Activated T-helper 1 cell treated with anti-CD3 and anti-CD28 coated beads, Interleukin-12 subunit alpha, Interleukin-12 subunit beta, Interleukin-2, Interleukin-4 antibody, amounts not matched to agents 30 ng/mL and 10 ng/mL and 1 ng/mL, durations not matched to agents 14 hours and 24 hours and 36 hours (primary cell): Measurements from ENCODE around the gene NEK10. TPM values are rescaled to one million over a fixed set of nuclear protein-coding genes. Genes with fewer than 3 reads are reported as not detected.

Experiments
- DNase-seq: peaks from one replicate; pipeline ENCODE4 v3.0.0; 2021; ENCODE audit warnings: low spot score
- H3K27ac Mint-ChIP-seq: one replicate; pipeline ENCODE4 v1.8.0; 2021; ENCODE audit warnings: mild to moderate bottlenecking, mixed read lengths
- H3K27me3 Mint-ChIP-seq: one replicate; pipeline ENCODE4 v1.8.0; 2022; ENCODE audit warnings: mild to moderate bottlenecking, moderate library complexity, mixed read lengths; ENCODE audit not compliant: insufficient read depth
- H3K36me3 Mint-ChIP-seq: one replicate; pipeline ENCODE4 v1.8.0; 2021; ENCODE audit warnings: low read depth, mixed read lengths
- H3K4me1 Mint-ChIP-seq: one replicate; pipeline ENCODE4 v1.8.0; 2021; ENCODE audit warnings: low read depth, mixed read lengths
- H3K4me3 Mint-ChIP-seq: one replicate; pipeline ENCODE4 v1.8.0; 2021; ENCODE audit warnings: mild to moderate bottlenecking, moderate library complexity, mixed read lengths
- H3K9me3 Mint-ChIP-seq: one replicate; pipeline ENCODE4 v1.8.0; 2021; ENCODE audit warnings: mixed read lengths
- intact Hi-C: fragments of 100-400 bp; cut with micrococcal nuclease; formaldehyde crosslinking; loops from one replicate; pipeline ENCODE4 v1.15.1; 2024
- total RNA-seq: library from RNA; stranded (reverse); gene quantifications from 2 replicates; pipeline ENCODE4 v1.2.3, GENCODE V29; 2022

Gene NEK10
- total RNA-seq, 1 donor from 2014 or later: 0.57 TPM

DNA sequence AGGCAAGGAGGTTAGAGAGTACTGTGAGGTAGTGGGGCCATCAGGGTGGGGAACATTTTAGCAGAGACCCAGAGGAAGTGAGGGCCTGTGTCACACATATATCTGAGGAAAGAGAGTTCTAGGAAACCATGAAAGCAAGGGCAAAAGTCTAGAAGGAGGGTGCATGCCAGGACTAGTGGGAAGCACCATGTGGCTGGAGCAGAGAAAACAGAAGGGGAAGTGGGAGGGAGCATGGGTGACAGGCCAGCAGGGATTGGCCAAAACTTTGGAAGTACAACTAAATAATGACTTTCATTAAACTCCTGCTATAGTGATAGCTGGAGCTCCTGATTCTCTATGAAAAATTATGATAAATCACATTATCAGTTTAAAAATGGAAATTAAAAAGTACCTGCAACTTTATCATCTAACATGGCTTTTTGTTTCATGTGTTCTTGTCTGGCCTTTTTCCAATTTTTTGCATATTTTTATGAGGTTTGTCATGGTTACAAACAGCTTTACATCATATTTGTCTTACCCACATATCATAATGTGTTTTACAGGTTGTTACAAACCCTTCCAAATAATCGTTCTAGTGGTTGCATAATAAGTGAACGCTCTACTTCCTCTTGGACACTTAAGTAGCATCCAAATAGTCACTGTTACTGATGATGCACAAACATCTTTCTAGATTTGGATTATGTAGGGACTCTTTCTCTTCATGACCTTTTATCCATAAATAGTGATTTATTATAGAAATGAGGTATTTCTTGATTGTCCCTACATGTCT, 168.3 kb downstream of the NEK10 start:
- Mint-ChIP-seq H3K27me3 (no peaks in the 10 kb centered on the region), H3K9me3 (no peaks in the 10 kb centered on the region), H3K4me1 (no peaks in the 10 kb centered on the region), H3K4me3 (no peak overlapping the region), H3K27ac (no peak overlapping the region), H3K36me3 (no peaks in the 10 kb centered on the region)
- no peak for DNase-seq
- intact Hi-C loops: no loop called here

DNA sequence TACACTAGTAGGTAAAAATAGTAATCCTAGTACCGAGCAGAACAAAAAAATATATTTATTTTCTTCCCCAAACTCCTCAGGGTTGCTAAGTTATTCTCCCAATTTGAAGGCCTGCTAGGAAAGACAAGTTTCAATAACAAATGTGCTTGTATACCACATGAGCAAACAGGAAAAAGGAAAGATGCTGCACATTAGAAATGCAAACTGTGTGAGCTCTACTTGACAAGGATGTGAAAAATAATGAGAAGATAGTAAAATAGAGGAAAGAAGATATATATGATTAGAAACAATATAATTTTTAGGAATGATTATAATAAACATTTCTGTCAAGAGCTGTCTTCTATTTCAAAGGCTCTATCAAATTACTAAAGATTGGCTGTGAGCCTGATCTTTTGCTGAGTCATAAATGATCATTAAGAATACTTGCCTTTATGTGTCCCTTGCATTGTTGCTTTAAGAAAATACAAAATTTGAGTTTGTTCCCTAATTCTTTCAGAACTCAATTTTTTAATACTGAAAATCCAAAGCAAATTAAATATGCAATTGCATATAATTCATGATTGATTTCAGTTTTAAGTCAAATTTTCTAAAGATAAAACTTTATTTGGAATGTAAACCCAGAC, 174.2 kb downstream of the NEK10 start:
- H3K4me1 Mint-ChIP-seq: no peaks in the 10 kb centered on the region
- no peak for DNase-seq
- no peaks in the 10 kb centered on the region for H3K9me3 Mint-ChIP-seq
- intact Hi-C loops: no loop called here
- H3K27me3 Mint-ChIP-seq: no peaks in the 10 kb centered on the region
- no peak overlapping the region for H3K4me3 Mint-ChIP-seq
- H3K27ac Mint-ChIP-seq: no peak overlapping the region
- no peaks in the 10 kb centered on the region for H3K36me3 Mint-ChIP-seq

DNA sequence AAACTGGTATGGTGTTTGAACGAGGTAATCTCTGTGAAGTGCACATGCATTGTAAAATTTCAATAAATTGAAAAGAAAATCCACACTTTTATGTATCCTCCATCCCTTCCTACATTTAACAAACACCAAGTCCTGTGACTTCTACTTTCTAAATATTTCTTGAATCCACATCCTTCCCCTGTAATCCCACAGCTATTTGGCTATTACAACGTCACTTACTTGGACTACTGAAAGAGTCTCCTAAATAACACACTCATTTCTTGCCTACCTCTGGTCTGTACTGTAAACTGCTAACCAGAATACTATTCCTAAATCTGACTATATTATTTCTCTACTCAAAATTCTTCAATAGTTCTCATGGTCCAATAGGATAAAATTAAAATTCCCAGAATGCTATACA, 176.1 kb downstream of the NEK10 start:
- Mint-ChIP-seq H3K27ac (no peak overlapping the region), H3K27me3 (no peaks in the 10 kb centered on the region), H3K4me1 (no peaks in the 10 kb centered on the region), H3K4me3 (no peak overlapping the region), H3K36me3 (no peaks in the 10 kb centered on the region), H3K9me3 (no peaks in the 10 kb centered on the region)
- DNase-seq: no peak
- intact Hi-C loops: no loop called here

DNA sequence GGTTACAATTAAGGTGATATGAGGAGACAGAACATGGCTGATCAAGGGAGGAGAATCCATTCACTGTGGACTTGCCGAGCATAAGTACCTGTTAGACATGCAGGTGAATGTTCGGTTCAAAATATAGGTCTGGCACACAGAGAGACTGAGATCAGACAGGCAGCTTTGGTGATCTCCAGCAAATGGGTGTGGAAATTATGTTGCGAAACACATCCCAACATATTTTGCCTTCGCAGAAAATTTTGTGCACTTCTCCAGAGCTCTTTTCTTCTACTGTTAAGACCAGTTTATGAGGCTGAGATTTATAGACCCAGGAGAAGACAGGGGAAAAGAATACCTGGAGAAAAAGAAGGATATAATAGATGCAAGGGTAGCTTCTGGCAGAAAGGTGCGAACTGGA, 183.2 kb downstream of the NEK10 start:
- Mint-ChIP-seq H3K4me1 (no peaks in the 10 kb centered on the region), H3K36me3 (no peaks in the 10 kb centered on the region), H3K4me3 (no peak overlapping the region), H3K27me3 (no peaks in the 10 kb centered on the region), H3K9me3 (no peaks in the 10 kb centered on the region), H3K27ac (no peak overlapping the region)
- intact Hi-C loops: no loop called here
- no peak for DNase-seq

DNA sequence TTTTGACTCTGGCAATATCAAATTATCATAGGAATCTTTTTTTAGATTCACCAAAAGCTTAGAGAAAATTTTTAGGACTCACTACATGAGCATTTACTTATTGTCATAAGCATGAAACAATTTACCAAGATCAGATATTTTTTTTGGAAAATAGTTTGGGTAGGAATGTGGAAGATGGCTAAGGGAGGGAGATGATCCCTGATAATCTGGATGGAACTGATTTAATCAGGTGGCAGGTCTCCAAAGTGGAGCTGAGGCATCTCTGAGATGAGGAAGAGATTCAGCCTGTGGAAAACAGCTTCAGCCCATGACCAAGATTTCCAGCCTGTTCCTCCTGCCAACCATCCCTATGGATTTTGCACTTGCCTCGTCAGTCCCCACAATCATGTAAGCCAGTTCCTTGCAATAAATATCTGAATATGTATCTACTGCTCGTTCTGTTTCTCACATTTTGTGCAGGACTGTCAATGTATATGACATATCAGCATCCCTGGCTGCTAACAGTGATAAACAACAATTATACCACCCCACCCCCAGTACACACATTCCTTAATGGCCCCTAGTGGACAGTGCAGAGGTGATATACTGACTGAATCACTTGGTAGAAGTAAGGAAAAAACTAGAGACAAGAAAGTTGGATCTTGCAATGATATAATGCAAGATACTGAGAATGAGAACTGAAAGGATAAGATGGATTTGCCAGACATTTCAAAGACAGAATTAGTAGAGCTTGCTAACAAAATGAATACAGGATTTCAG, 183.8 kb downstream of the NEK10 start:
- Mint-ChIP-seq H3K4me3 (no peak overlapping the region), H3K4me1 (no peaks in the 10 kb centered on the region), H3K9me3 (no peaks in the 10 kb centered on the region), H3K27ac (no peak overlapping the region), H3K27me3 (no peaks in the 10 kb centered on the region), H3K36me3 (no peaks in the 10 kb centered on the region)
- no peak for DNase-seq
- intact Hi-C loops: no loop called here

DNA sequence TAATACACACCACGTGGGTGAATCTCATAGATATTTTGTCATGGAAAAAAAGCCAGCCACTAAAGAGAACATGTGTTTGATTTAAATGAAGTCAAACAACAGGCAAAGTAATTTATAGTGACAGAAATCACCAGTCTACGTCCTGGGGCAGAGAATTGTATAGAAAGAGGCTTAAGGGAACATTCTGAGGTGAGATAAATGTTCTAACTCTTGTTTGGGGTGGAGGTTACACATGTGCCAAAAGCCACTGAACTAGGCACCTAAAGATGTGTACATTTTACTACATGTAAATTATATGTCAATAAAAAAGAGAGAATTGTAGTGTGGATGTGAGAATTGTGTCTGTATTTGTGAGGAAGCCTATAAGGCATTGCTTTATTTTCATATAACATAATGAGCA, 184.9 kb downstream of the NEK10 start:
- intact Hi-C loops: no loop called here
- Mint-ChIP-seq H3K27me3 (no peaks in the 10 kb centered on the region), H3K9me3 (no peaks in the 10 kb centered on the region), H3K27ac (no peak overlapping the region), H3K36me3 (no peaks in the 10 kb centered on the region), H3K4me3 (no peak overlapping the region), H3K4me1 (no peaks in the 10 kb centered on the region)
- no peak for DNase-seq

DNA sequence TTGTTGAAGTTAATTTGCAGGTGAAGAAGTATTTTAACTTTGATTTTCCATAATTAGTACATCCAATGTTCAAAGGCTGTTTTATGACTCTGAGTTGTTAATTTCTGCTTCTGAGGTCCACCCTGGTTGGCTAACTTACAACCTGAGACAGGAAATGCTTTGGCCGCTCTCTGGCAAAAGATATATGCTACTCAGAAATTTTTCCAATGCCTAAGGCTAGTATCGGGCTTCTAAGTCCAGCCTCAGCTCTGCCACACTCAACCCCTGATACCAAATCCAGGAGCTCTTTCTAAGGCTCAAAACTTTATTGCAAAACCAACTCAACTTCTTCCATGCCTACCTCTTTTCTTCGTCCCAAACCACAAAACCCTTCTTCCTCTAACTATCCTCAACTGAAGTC, 192.9 kb downstream of the NEK10 start:
- no peak overlapping the region for H3K27ac Mint-ChIP-seq
- H3K9me3 Mint-ChIP-seq: no peaks in the 10 kb centered on the region
- no peak overlapping the region for H3K4me3 Mint-ChIP-seq
- no peaks in the 10 kb centered on the region for H3K4me1 Mint-ChIP-seq
- DNase-seq: no peak
- H3K36me3 Mint-ChIP-seq: no peaks in the 10 kb centered on the region
- H3K27me3 Mint-ChIP-seq: no peaks in the 10 kb centered on the region
- intact Hi-C loops: no loop called here

DNA sequence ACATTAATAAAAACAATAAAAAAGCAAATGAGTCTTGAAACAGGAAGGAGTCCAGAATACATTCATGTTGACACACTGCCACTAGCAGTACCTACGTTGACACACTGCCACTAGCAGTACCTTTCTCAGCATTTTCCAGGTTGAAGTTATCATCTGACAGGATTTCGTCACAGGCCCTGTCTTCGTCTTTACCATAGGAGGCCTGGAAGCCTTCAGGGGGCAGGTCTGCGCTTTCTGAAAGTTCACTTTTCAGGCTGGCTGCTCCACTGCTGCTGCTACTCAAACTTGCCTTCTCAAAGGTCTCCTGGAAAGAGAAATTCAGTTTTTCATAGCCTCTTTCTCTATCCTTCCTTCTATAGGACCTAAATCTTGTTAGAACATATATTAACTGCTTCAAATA, 194.7 kb downstream of the NEK10 start:
- no peaks in the 10 kb centered on the region for H3K4me1 Mint-ChIP-seq
- no peak overlapping the region for H3K4me3 Mint-ChIP-seq

DNA sequence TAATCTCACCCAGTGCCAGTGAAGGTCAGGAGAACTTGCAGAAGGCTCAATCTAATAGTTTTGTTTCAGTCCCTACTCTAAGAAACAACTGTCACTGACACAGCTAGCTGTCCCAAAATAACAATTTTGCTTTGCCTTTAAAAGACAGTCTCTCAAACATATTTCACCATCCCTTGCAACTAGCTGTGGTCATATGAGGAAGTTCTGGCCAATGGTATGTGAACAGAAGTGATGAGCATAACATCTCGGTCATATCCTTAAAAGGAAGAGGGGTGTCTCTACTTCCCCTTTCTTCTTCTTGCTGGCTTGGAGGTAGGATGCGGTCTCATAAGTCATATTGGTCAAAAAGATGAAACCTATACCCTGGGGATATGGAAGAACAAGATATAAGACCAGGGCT, 198.1 kb downstream of the NEK10 start:
- no peak overlapping the region for H3K27ac Mint-ChIP-seq
- no peak for DNase-seq
- intact Hi-C loops: no loop called here
- no peaks in the 10 kb centered on the region for H3K9me3 Mint-ChIP-seq
- H3K4me3 Mint-ChIP-seq: no peak overlapping the region
- H3K36me3 Mint-ChIP-seq: no peaks in the 10 kb centered on the region
- H3K4me1 Mint-ChIP-seq: no peaks in the 10 kb centered on the region
- H3K27me3 Mint-ChIP-seq: no peaks in the 10 kb centered on the region

More for the DNA sequence above, 194.7 kb downstream of the NEK10 start:
- Mint-ChIP-seq H3K36me3 (no peaks in the 10 kb centered on the region), H3K27ac (no peak overlapping the region), H3K27me3 (no peaks in the 10 kb centered on the region), H3K9me3 (no peaks in the 10 kb centered on the region)
- DNase-seq: no peak
- intact Hi-C loops: no loop called here

DNA sequence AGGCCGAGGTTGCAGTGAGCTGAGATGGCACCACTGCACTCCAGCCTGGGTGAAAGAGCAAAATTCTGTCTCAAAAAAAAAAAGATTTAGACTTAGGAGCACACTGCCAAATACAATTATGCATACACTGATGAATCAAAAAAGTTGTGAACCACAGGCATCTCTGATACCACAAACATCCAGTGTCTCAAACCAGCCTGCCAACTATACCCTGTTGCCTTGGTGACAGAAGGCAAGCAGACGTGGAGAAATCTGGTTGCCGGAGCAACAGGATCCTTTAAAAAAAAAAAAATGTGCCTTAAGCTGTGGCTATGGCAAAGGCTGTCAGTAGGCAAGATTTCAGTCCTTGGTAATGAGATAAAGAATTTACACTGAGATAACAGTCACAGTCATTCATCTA, 202.3 kb downstream of the NEK10 start:
- Mint-ChIP-seq H3K27ac (no peak overlapping the region), H3K4me3 (no peak overlapping the region)
- intact Hi-C loops: no loop called here

DNA sequence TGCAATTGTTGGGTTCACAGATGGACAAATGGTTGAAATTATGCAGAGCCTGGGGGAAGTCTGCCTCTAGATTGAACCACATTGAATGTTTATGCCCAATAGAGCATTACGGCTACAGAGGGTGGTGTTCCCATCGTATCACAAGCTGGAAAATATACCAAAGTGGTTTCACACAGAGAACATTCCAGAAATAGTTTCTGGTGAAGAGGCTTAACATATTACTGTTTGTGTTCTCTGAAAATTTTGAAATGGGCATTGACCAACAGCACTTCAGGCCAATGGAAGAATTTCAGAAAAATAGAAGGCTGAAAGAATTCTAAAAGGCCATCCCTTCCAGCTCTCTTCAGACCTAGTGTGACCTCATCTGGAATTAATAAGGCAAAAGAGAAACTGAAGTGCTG, 203.9 kb downstream of the NEK10 start:
- DNase-seq: no peak
- no peaks in the 10 kb centered on the region for H3K27me3 Mint-ChIP-seq
- no peaks in the 10 kb centered on the region for H3K9me3 Mint-ChIP-seq
- H3K27ac Mint-ChIP-seq: no peak overlapping the region
- no peaks in the 10 kb centered on the region for H3K4me1 Mint-ChIP-seq
- no peak overlapping the region for H3K4me3 Mint-ChIP-seq
- H3K36me3 Mint-ChIP-seq: no peaks in the 10 kb centered on the region
- intact Hi-C loops: no loop called here

More for the DNA sequence above, 202.3 kb downstream of the NEK10 start:
- H3K4me1 Mint-ChIP-seq: no peaks in the 10 kb centered on the region
- no peaks in the 10 kb centered on the region for H3K9me3 Mint-ChIP-seq
- H3K36me3 Mint-ChIP-seq: no peaks in the 10 kb centered on the region
- no peak for DNase-seq
- H3K27me3 Mint-ChIP-seq: no peaks in the 10 kb centered on the region

DNA sequence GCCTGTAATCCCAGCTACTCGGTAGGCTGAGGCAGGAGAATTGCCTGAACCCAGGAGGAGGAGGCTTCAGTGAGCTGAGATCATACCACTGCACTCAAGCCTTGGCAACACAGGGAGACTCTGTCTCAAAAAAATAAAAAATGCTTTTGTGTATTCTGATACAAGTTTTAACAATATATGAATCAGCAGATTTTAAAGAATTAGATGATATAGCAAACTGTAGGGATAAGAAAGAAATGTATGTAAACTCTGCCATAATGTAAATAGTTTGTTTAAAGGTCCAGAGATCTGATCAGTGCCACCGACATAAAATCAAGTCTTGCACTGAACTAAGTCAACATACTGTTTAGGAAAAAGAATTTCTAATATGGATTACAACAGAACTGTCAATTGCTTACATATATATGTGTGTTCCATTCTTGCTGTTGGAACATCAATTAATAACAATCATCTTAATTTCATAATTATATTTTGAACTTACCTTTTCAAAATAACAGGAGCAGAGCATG, 208.3 kb downstream of the NEK10 start:
- DNase-seq: no peak
- H3K27me3 Mint-ChIP-seq: no peaks in the 10 kb centered on the region
- H3K36me3 Mint-ChIP-seq: no peaks in the 10 kb centered on the region
- H3K4me3 Mint-ChIP-seq: no peak overlapping the region
- intact Hi-C loops: no loop called here
- no peak overlapping the region for H3K27ac Mint-ChIP-seq
- no peaks in the 10 kb centered on the region for H3K4me1 Mint-ChIP-seq
- no peaks in the 10 kb centered on the region for H3K9me3 Mint-ChIP-seq

DNA sequence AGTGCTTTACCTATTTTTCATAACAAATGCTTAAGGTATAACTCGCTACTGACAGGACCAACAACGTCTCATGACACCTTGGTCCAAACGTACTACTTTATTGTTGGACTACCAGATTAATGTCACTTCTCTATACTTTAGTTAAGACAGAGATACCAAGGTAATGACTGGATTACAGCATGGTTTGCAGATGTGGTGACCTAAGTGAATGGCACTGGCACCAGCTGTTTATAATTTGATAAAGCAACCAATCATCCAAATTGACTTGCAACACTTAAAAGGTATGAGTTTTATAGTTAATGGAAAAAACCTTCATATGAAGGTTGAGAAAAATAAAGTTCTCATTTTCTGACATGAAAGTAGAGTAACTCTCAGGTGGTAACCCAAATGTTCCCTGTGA, 209.0 kb downstream of the NEK10 start:
- Mint-ChIP-seq H3K27ac (no peak overlapping the region), H3K27me3 (no peaks in the 10 kb centered on the region), H3K4me3 (no peak overlapping the region), H3K9me3 (no peaks in the 10 kb centered on the region), H3K36me3 (no peaks in the 10 kb centered on the region), H3K4me1 (no peaks in the 10 kb centered on the region)
- intact Hi-C loops: no loop called here
- DNase-seq: no peak
